RWPE1 (cell line): ENCODE measurements around the gene TLL1.

Experiments used
- CTCF ChIA-PET: fragments of 350-600 bp; sonication (Branson Sonifier 250); formaldehyde crosslinking; extraction: SDS; loops from one replicate; lab custom pipeline; 2021; lab: Yijun Ruan, JAX
- POLR2A ChIA-PET: fragments of 400-600 bp; formaldehyde crosslinking; extraction: SDS; loops from one replicate; lab custom pipeline; 2020; ENCODE audit warnings: antibody characterized with exemption; ENCODE audit not compliant: low non-redundant PET; lab: Yijun Ruan, JAX
- DNase-seq: peaks from one replicate; pipeline ENCODE4 v3.0.0; 2012; ENCODE audit warnings: low spot score
- H3K27ac ChIP-seq: fragments of 450-650 bp; 2 replicates; pipeline ENCODE4 v1.5.1; 2017
- CTCF ChIP-seq: fragments of 450-650 bp; conservative IDR thresholded peaks from 2 replicates; pipeline ENCODE4 v1.5.1; 2017; ENCODE audit warnings: low read depth, mild to moderate bottlenecking

The TLL1 gene

GRCh38 chr4:166077782-166078181 lies 204.7 kb downstream of the TLL1 start:
- H3K27ac ChIP-seq, result no peak overlapping the region
- no peak for DNase-seq
- CTCF ChIA-PET, result interaction anchor here (0.7 kb wide), 1 partner anchor 214 kb away, joined by 4 read pairs; no protein-coding TSS in a partner anchor
- POLR2A ChIA-PET, result no interaction called here
- TF ChIP-seq CTCF, result no peak

- CTCF ChIA-PET, result no interaction called here
- POLR2A ChIA-PET, result no interaction called here
- TF ChIP-seq CTCF, result no peak
- no peak overlapping the region for H3K27ac ChIP-seq
- DNase-seq, result no peak
Observed at GRCh38 chr4:166078383-166078782, 205.3 kb downstream of the TLL1 start.

DNA sequence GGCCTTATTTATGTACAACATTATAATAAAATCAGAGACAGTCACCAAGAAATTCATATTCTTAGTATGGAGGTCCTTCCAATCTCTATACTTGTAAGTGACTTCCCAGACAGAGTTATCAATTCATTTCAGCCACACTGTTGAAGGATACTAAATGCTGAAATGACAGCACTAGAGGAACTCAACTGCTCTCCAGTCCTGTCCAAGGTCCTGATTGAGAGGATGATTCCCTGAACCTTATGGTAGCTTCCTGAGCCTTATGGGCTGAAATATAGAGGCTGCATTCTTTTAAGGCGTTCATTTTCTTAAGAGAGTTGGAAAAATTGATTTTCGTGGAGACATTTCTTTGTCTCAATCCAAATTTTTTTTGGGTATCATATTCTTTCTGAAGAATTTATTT lies 205.9 kb downstream of the TLL1 start:
- TF ChIP-seq CTCF, result no peak
- ChIA-PET CTCF (no interaction called here), POLR2A (no interaction called here)
- no peak for DNase-seq
- H3K27ac ChIP-seq, result no peak overlapping the region

DNA sequence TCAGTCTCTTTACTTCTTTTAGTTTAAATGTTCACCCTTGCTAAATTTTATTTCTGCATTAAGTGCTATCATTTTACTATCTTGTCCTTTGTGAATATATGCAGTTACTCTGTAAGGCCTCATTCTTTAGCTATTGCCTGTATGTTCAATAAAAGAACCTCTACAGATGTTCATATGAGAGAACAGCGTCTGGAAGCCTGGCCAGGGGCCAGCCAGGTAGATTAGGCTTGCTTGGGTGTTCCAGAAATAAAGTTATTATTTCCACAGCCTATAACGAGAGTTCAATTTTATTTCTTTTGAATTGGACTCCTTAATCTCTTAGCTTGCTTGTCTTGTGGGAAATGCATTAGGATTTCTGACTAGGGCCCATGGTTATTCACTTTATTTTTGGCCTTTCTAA lies 214.5 kb downstream of the TLL1 start:
- POLR2A ChIA-PET, result no interaction called here
- DNase-seq, result no peak
- H3K27ac ChIP-seq, result no peak overlapping the region
- CTCF ChIA-PET, result interaction anchor here (0.7 to 0.9 kb wide), 2 partner anchors 115 to 223 kb away, joined by 3 to 5 read pairs; no protein-coding TSS in a partner anchor
- no peak for TF ChIP-seq CTCF

GRCh38 chr4:166088576-166088975 lies 215.5 kb downstream of the TLL1 start:
- CTCF ChIA-PET, result interaction anchor here (0.6 kb wide), 1 partner anchor 1209 kb away, joined by 3 read pairs; no protein-coding TSS in a partner anchor

DNA sequence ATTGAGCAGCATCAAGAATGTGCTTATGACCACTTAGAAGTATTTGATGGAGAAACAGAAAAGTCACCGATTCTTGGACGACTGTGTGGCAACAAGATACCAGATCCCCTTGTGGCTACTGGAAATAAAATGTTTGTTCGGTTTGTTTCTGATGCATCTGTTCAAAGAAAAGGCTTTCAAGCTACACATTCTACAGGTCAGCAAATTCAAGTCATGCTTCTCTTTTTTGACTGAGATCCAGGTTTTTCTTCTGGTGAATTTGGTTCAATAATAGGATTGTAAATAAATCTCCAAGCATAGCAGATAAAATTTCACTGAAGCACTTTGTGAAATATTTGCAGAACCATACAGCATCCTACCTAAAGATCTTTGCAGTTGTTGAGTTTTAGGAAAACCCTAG lies 218.1 kb downstream of the TLL1 start:
- no peak for TF ChIP-seq CTCF
- ChIA-PET CTCF (interaction anchor here (0.7 to 2.2 kb wide), 7 partner anchors 16 to 598 kb away, joined by 3 to 9 read pairs (median 4); no protein-coding TSS in a partner anchor), POLR2A (no interaction called here)
- DNase-seq, result no peak
- no peak overlapping the region for H3K27ac ChIP-seq

More at GRCh38 chr4:166088576-166088975, 215.5 kb downstream of the TLL1 start:
- no peak for DNase-seq
- no peak for TF ChIP-seq CTCF
- H3K27ac ChIP-seq, result no peak overlapping the region
- POLR2A ChIA-PET, result no interaction called here
